ENCODE measurements around the gene INAFM1. TPM values are rescaled to one million over a fixed set of nuclear protein-coding genes. Genes with fewer than 3 reads are reported as not detected.

The INAFM1 gene
- 33.5 TPM for total RNA-seq

DNA sequence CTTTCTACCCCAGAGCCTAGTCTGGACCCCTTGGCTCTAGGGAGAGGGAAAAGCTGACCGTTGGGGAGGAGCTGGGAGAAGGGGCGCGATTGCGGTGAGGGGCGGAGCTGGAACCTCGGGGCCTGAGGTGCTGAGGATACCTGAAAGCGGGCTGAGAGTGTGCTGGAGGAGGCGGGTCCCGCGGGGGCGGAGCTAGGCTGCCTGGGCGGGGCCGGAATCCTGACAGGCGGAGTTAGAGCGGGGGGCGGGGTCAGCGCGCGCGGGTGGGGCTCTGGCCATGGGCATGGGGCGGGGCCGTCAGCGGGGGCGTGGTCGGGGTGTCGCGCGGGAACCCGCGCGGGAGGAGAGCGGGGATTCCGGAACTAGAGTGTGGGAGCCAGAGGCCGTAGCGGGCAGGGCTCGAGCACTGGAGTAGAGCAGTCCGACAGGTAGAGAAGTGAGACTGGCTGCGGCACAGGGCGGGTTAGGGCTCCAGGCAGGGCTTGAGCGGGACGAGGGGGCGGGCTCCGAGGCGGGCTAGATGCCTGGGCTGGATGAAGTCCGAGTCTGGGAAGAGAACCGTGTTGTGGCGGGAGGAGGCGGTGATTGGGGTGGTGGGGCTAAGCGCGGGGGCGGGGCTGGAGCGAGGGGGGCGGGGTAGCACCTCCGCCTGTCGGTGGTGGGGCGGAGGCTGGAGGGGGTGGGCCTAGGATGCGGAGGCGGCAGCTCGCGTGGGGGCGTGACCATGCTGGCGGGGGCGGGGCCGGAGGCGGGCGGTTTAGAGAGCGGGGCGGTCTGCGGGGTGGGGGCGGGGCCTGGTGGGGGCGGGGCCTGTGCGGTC is at the start of gene INAFM1:
TSS of gene INAFM1 (plus strand) at position 815 of the 820 bp plus-strand sequence. CDS start 35 bp downstream, outside the sequence.
- peak; percentile 98 for DNase-seq (ENCODE audit: low spot score)

DNA sequence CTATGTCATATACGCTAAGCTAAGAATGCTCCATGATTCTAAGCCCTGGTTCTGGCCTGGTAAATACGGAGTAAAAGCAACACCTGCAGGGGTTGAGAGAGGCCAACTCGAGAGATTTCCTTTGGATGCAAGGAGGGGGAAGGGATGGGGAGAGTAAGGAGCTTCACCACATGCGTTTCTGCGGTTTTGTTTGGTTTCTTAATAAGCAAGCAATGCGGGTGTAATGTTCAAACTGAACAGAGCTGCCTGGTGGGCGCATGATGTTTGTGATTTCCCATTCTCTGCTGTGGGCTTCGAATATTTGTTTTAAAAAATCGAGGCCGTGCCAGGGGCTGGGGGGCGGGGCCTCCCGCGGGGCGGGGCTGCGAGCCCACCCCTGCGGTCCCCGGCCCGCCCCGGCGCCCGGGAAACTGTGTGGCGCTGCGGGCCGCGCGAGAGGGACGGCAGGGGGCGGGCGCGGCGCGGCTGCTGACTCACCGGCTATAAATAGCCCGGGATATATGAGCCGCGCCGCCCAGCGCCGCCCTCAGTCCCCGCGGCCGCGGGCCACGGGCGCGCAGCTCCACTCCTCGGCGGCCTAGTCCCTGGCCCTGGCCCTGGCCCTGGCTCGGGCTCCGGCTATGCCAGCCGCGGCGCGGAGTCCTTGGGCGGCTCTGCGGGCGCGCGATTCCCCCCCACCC is 48.8 kb upstream of the INAFM1 start:
- DNase-seq (ENCODE audit: low spot score): peak; percentile 90

DNA sequence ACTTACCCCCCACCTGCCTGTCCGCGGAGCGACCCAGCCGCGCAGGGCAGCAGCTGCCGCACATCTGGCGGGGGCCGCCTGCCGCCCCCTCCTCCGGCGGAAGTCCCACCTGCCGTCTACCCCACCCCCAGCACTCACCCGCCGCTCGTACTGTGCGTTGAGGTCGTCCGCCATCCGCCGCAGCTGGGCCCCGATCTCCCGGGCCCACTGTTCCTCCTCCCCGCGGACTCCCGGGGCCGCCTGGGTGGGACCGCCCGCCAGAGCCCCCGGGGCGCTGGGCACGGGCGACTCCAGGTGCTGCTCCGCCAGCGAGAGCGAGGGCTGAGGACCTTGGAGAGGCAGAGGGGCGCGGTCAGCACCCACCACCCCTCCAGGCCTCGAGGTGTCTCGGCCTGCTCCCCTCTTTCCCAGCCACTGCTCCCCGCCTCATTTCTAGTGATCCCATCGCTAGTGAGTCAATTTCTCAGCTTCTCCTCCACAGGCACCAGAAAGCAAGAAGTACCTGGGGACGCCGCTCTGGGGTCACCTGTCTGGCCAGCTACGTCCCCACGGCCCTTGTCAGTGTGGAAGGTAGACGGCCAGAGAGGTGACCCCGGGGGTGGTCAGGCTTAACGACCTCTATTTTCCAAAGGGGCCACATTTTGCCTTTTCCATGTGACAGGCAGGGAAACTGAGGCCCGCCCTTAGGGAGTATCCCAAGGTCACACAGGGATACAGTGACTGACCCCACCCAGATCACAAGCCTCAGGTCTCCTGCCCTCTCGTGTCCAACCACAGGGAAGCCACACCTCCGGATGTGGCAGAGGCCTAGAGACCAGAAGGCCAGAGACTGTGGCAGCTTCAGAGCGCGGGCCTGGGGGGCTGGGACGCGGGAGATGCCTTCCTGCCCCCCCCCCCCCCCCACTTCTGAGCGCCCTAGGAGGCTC is 48.0 kb upstream of the INAFM1 start:
- DNase-seq (ENCODE audit: low spot score): peak; percentile 81

DNA sequence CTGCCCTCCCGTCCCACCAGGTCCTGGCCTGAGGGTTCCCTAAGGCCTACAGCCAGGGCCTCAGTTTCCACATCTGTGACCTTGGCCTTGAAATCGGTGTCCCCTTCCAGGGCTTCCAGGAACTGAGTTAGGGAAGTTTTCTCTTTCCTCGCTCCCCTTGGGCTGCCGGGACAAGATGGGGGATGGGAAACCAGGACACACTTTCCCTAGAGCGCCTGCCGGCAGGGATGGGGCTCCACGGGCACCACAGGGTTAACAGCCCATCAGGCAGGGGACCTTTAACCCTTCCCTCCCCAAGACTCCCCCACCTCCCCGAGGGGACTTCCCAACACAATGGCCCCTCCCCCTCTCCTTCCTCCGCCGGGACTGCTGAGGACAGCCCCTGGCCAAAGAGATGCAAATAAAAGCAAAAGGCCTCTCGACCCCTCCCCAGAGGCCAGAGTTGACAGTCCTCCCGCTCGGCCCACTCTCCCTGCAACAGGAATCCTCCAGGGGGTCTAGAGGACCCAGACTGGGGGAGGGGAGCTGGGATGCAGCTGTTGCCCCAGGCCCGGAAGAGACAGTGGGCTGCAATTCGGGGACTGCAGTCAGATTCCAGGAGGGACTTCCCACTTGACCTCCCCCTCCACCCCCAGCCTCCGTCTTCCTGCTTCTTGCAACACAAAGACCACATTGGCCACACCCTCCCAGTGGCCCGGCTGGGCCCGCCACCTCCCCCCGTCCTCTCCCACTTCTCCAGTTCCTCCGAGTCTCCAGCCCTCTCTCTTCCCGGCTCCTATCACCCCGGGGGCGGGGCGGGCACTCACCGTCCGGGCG is 47.1 kb upstream of the INAFM1 start:
- peak; percentile 80 for DNase-seq (ENCODE audit: low spot score)

DNA sequence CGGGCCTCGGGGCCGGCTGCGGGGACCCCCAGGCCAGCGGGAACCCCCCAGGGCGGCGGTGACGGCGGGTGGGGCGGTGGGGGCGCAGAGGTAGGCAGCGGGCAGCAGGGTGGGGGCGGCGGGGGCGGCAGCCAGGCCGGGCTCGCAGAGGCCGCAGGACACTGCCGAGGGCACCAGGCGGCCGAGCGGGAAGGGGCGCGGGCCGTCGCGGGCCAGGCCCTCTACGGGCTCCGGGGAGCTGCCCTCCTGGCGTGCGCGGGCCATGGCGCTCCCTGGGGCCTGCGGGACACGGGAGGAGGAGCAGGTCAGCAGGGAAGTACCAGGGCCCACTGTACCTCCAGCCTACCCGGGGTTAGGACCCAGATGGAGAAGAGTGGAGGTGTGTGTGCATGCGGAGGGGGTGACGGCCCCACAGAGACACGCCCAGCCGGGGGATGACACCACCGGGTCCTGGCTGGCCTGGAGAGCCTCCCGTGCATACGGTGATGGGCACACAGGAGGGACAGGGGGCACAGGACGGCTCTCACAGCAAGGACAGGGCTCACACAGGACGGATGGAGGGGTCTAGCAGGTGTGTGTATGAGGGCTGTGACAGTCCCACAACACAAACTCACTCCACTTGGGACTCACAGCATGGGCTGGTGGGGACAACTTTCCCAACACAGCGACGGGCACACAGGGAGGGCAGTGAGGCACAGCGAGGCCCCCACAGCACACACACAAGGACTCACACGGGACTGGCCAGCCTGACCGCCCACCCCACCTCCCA is 46.3 kb upstream of the INAFM1 start:
- DNase-seq (ENCODE audit: low spot score): no peak

DNA sequence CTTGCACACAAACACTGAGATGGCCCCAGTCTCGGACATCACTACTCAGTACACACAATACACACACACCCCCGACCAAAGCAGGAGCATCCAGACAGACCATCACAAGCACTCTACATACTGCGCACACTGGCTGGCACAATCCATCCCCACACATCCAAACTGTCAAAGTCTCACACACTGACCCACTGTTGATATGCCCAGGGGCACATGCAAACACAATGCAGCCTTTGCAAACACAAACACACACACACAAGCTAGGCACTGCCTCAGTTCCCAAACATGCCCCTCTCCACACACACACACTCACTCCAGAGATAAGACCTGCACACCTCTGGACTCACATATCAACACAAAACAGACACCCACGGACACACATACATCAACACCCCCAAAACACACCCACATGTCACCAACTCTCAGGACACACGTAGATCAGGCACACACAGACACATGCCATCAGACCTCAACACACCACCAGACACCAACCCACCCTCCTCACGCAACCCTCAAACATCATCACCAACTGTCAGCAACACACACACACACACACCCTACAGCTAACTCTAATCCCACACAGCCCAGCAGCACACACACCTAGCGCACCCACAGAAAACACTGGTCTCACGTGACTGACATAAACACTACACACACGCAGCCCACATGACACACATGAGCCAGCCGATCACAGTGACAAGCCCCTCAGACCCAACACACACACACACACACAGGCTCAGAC is 45.6 kb upstream of the INAFM1 start:
- DNase-seq (ENCODE audit: low spot score): no peak

DNA sequence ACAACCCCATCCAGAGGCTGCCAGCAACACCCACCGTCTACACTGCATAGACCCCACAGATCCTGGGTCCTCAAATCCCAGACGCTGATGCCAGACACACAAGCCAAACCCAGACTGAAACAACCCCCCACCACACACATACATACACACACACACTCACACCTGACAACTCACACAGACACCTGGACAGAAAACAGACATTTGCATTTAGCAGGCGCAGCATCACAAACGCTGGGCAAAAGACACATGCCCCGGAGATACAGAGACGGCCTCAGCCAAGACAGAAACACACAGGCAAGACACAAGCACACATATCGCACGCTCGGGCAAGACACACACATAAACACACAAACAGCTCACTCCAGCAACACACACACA is 45.0 kb upstream of the INAFM1 start:
- DNase-seq (ENCODE audit: low spot score): no peak

DNA sequence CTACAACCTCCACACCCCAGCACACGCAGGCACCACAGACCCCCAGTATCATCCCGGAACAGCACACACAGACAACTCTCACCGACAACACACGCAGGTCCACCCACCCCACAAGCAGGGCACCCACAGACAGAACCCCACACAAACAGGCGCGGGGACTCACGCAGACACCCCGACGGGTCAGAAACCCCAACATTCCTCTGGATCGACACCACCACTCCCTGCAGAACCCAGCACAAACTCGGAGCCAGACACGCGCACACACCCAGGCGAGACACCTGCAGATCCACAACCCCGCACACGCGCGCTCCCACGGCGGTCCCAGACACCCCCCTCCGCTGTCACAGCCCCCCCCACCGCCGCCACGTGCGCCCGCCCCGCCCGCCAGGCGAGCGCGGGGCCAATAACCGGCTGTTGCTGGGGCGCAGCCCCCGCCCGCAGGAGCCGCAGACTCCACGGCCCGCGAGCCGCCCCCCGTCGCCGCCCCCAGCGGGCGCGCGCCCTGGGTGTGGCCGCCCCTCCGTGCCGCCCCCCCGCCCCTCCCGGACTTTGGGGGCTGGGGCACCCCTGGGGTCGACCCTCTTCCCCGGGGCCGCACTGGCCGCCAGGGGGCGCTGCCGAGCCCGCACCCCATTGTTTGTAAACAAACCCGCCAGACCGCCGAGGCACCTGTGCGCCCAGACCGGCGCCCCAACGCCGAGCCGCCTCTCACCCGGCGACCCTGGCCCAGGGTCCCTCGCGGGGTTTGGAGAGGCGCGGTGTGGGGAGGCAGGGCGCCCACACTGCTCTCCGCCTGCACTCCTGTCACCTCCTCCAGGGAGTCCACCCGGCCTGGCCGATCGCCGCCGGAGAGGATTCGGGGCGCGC is 44.4 kb upstream of the INAFM1 start:
- peak; percentile 62 for DNase-seq (ENCODE audit: low spot score)

DNA sequence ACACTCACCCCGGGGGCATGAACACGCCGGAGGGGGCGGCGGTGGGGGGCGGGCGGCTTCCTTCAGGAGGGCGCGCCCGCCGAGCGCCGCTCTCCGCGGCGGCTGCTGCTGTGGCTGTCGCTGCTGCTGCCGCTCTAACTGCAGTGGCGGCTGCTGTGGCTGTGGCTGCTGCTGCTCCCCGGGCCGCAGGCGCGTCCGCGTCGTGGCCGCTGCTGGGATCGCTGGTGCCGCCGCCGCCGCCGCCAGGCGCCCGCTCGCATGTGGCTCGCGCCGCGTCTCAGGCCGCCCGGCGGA is 43.8 kb upstream of the INAFM1 start, which contains the start of gene BBC3:
TSS of gene BBC3 (minus strand) at position 279 of the 294 bp plus-strand sequence. CDS start 2,768 bp downstream, outside the sequence.
- DNase-seq (ENCODE audit: low spot score): no peak

DNA sequence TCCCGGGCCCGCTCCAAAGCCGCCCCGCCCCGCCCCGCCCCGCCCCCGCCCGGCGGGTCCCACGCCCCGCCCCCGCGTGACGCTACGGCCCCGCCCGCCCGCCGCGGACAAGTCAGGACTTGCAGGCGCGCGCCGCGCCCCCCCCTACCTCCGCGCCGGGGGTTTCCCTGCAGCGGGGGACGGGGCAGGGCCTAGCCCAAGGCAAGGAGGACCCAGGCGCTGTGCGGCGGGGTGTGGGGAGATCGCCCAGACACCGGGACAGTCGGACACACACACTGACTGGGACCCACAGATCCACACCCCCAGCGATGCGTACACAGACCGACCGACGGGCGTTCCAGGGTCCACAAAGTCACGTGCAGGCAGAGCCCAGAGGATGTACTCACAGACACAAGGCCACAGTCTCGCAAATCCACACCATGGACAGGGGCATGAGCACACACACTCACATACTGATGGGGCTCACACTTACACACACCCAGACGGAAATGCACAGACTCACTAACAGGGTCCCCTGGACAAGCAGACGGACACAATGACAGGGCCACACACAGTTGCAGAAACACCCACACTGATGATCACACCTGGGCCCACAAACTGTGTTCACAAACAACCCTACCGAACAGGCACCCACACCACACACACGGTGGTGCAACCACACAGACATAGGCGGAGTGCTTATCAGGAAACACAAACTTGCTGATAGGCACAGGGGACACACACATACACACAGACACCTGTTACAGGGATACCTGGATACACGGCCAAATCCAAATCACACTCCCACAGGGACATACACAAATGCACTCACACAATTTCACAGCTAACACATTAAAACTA is 43.2 kb upstream of the INAFM1 start:
- peak; percentile 89 for DNase-seq (ENCODE audit: low spot score)

DNA sequence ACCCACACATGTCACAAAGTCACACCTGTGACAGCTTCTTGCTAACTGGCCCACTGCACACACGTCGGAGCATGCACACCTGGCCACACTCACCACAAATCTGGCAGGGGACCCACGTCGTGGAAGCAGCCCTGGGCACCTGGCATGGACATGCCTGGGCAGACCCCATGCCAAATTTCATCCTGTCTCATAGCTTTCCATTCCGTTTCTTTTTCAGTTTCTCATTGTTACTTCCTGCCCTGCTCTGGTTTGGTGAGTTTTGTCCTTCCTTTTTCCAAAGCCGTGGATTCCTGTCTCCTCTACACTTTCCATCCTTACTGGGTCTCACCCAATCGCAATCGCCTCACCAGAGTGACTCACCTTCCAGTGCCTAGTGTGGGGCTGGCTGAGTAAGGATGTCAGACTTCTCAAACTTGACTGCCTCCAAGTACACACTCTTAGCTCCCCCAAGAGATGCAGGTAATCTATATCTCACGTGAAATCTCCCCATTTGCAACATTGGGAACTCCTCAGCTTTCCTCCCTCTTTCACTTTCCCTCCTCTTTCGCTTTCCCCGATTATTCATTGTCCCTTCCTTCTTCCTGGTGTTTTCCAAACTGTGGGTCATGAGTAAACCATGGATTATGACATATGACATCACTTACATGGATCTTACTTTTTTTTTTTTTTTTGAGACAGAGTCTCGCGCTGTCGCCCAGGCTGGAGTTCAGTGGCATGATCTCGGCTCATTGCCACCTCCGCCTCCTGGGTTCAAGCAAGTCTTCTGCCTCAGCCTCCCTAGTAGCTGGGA is 42.1 kb upstream of the INAFM1 start:
- no peak for DNase-seq (ENCODE audit: low spot score)

DNA sequence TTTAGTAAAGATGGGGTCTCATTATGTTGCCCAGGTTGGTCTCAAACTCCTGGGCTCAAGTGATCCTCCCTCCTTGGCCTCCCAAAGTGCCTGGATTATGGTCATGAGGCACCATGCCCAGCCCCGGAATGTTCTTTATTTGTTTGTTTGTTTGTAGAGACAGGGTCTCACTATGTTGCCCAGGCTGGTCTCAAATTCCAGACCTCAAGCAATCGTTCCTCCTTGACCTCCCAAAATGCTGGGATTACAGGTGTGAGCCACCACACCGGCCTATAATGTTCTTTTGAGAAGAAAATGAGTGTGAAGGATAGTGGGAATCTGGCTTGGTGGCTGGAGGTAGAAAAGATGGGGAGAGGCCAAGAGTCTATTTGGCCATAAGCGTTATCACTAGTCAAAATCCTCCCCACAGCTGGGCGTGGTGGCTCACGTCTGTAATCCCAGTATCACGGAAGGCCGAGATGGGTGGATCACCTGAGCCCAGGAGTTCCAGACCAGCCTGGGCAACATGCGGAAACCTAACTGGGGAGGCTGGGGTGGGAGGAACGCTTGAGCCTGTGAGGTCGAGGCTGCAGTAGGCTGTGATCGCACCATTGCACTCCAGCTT is 38.5 kb upstream of the INAFM1 start:
- DNase-seq (ENCODE audit: low spot score): no peak

DNA sequence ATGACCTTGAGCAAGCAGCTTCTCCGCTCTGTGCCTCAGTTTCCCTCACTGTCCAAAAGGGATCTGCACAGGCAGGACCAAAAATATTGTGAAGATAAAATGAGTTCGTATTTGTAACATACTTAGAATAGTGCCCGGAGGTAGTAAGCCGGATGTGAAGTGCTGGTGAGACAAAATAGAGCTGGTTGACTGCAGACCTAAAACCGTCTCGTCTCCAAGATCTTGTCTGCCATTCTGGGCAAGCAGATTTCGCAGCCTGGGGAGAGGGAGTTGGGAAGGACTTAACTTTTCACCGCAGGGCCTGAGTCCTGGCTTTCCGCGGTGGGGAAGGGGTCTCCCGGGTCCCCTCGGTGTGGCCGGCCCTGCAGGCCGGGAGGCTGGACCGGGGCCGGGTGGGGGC is 35.5 kb upstream of the INAFM1 start:
- DNase-seq (ENCODE audit: low spot score): no peak

DNA sequence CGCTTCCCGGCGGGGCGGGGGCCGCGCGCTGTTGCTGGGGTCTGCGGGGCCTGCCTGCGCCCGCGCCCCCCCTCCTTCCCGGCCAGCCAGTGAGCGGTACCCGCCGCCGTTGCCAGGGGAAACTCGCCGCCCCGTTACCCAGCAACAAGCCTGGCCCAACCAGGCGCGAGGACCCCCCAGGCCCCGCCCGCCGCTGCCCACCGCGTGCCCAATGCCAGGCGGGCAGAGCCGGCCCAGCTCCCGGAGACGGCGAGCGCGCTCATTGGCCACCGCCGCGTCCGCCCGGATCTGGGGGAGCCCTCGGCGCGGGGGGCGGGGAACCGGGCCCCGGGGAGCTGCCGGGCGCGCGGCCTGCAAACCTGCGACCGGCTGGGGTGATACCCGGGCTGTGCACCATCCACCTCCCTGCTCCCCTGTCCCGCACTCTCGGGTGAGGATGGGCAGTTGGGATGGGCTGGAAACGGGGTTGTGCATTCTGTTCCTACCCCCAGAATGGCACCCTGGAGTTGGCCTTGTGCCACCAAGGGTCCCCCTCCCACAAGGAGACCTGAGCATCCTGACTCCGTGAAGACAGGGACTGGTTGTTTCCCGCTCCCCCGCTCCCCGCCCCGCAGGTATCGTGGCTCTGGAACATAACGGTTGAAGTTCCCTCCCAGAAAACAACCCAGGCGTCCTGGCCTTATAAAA is 34.9 kb upstream of the INAFM1 start:
- DNase-seq (ENCODE audit: low spot score): no peak

DNA sequence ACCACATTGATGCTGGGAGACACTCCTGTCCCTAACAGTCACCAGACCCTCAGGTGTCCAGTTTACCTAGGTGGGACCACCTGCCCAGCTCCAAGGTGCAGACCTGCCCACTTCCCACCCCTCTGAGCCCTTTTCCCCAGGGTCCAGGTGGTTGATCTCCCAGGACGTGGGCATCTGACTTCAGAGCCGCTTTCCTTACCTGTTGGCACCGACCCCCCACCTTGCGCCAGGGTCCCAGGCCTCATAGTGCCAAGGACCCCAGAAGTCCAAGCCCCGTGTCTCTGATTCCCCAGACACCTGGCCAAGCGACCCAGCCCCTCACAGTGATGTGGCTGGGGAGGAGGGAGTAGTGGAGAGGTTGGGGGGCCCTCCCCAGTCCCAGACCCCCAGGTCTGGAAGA is 34.1 kb upstream of the INAFM1 start:
- no peak for DNase-seq (ENCODE audit: low spot score)

Data from mucosa of gallbladder (tissue), 1 donor.